Measurements from ENCODE around the gene HHEX.

The HHEX gene

DNA sequence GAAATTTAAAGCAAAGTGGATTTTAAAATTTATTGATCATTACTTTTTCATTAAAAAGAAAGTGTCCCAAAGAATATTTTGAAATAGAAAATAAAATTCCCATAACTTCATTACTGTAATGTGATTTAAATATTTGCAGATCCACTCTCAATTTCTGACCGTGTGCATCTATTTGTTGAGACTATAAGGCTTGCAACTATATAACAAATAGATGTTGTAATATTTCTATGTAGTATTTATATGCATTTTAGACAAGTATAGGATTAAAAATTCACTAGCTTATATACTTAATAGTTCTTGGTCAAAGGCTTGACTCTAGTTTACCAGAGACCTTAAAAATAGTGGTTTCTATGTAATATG, 3.8 kb downstream of the HHEX start:
- DNase-seq (ENCODE audit: low read depth): no peak

DNA sequence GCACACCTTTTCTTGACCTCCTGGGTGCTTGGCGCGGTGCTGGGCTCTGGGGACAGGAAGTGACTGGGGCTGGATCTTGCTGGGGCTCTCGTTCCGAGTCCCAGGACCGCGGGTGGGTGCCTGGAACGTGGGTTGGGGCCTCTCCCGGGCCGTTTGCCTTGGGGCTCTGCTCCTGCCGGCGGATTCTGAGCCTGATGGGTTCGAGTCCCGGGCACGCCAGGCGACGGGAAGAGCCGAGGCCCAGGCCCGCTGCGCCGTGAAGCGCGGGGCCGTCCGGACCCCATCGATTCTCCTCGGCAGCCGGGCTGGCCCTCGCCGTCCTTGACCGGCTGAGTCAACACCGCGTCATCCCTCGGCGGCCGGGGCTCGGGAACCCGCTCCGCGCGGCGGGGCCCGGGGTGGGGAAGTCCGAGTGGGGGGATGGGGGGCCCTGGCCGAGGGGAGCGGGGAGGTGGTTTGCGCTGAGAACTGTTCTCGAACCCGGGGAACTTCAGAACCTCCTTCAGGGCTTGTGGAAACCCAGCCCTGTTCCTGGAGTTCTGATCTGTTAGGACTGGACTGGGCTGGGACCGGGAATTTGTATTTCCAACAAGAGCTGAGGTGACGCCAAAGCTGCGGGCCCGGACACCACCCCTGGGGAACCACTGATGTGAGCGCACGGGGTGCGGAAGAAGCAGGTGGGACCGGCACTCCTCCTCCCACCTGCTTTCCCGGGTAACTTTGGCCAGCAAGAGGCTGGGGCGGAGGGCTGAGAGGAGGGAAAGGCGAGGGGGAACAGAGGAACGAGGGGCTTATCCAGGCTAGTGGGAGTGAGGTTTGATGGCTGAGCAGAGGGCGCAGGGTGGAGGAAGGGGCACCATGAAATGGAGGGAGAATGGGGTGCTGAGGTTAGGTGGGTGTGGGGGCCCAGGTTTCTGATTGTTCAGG, 6.2 kb downstream of the HHEX start:
- no peak for DNase-seq (ENCODE audit: low read depth)

DNA sequence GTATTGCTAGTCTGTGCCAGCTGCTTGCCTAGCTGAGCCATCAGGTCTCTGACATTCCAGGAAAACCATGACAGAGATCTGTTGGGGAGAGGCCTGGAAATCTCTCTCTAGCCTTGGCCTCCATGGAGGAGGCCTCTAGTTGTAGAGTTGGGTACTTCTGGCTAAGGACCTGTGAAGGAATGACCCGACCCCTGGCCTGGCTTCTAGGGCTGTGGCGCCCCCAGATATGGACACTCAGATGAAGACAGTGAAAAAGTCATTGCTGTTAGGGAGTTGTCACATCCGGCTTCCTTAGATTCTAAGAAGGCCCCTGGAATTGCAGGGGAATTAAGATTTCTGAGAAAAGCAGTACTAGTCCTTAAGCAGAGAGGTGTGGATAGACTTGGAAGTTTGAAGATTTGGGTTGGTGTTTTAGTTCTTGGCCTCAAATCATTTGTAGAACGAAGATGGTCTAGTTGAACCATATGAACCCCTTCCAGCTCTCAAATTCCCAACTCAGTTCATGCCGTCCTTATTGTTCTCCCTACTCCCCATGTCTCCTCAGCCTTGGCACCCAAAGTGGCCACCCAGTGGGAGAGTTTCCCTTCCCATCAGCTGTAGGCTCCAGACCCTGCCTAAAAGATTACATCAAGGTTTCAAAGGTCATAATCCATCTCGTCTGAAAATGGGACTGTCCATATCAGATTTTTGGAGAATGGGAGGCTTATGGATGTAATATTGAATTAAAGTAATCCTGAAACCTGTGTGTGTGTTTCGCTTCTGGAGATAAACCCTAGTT, 7.0 kb downstream of the HHEX start:
- DNase-seq (ENCODE audit: low read depth): no peak

DNA sequence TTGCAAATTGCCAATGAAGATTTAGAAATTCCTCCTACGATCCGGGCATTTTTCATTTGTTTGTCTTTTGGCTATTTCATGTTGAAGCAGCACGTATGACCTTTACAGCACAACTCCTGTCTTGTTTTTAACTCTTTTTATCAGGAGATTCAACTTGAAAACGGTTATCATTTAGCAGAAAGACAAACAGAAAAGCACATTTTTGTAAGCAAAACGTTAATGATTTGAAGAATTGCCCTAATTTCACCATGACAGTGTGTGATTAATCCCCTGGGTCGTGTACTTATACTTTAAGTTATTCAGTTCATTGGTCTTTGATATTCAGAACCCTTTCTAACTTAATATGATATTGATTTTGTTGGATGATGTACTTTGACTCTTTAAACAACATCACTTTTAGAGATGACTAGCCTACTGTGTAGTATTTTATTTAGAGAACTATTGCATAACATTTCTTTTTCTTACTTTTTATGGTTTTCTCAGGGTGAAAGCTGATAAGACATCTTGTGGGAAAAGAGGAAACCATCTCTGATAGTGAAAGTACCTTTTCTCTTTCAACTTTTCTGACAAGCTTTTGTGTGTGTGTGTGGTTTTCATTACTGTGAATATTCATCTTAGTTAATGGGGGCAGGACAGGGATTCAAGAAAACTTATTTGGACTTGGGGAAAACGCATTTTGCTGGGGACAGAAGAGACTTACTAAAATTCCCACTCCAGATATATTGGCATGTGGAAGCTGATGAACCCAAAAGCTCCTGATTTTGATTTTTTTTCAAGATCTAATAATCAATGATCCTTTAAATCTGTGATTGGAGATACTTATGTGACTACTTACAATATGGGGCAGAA, 8.1 kb downstream of the HHEX start:
- no peak for DNase-seq (ENCODE audit: low read depth)

DNA sequence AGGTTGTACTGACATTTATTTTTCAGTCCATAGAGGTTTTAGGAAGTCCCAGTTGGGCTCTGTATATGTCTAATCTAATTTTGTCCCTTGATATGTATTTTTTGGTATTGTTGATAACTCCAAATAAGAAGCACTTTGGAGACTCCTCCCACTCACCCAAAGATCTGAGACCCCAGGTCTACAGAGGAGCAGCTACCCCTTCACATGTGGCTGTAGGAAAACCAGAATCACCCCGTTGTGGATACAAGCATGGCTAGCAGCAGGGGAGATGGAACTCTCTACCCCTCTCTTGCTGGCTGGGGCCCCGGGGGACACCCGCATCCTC, 9.4 kb downstream of the HHEX start:
- DNase-seq (ENCODE audit: low read depth): no peak

DNA sequence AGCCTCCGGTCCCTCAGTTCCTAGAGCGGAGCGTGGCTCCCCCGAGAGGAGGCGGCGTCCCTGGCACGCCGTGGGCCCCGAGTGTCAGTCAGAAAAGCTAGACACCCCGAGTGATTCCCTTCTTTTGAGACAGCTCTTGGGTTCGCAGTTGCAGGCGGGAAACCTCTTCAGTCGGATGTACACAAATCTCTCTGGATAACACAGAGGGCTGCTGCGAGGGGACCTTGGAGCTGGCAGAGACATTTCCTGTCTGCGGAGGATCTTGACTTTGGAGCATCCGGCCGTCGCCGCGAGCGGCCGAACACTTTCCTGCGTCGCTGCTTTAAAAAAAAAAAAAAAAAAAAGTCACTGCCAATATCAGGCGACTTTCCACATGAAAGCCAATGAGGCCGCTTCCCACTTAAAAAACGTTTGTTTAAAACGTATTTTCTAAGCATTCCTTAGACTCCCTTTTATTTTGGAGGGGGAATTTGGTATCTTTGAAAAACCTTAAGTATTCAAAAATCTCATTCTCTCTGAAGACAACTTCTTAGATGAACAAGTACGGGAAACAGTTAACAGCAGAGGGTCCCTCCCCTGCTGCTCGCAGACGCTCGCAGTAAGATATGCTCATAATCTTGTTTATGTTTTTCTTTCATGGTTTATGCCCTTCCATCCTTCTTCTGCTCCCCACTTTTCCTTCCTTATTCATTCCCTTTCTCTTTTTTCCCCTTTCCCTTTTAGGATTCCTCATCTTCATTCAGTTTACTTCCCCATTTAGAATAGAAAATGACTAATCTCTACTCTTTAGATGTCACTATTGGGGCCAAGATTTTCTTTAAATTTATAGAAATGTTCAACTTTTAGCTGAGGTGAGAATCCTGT, 10.0 kb downstream of the HHEX start:
- no peak for DNase-seq (ENCODE audit: low read depth)

DNA sequence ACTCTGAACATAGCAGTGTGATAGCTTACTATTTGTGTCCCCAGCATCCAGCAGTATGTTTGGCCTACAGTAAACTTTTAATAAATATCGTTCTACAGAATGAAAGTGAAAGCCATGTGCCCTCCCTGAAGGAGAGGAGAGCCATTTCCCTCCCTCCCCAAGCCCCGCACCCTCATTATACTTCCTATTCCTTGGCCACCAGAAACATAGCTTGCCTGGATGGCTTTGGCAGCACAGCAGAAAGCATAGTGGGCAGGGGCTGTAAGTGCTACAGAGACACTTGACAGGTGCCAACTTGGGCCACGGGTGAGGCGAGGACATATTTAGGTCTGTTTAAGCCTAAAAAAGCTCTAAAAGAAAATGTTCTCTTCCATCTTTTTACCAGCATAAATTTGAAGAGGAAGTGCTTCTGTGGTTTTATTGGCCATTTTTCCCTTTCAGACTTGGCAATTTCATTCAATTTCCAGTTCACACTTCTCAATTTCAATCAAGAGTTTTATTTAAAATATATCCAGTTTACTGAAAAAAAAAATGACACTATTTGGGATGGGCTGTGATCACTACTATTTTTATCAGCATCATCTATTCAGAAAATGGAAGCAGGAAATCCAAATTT, 12.7 kb downstream of the HHEX start:
- no peak for DNase-seq (ENCODE audit: low read depth)

DNA sequence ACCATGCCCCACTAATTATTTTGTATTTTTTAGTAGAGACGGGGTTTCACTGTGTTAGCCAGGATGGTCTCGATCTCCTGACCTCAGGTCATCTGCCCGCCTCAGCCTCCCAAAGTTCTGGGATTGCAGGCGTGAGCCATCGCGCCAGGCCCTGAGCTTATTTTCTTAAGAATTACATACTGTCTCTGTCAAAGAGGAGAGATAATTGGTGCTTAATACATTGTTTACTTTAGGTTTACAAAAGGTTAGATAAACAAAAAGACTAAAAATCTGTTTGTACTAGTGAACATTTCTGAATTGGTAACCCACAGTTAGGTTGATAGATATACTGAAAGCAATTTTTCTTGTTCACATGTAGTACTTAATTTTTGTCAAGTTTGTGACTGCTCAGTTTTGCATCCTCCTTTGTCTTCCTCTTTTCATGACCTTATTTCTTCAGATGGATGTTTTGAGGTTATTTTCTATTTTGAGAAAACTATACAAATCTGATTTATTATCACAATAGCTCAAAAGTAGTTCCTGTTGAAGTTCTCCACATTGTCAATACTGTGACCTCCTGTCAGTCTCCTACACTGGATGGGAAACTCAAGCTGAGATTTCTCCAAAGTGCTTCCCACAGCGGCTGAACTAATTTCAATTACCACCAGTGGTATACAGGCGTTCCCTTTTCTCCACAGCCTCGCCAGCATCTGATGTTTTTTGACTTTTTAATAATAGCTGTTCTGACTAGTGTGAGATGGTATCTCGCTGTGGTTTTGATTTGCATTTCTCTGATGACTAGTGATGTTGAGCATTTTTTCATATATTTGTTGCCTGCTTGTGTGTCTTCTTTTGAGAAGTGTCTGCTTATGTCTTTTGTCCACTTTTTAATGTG, 22.5 kb downstream of the HHEX start:
- DNase-seq (ENCODE audit: low read depth): no peak

DNA sequence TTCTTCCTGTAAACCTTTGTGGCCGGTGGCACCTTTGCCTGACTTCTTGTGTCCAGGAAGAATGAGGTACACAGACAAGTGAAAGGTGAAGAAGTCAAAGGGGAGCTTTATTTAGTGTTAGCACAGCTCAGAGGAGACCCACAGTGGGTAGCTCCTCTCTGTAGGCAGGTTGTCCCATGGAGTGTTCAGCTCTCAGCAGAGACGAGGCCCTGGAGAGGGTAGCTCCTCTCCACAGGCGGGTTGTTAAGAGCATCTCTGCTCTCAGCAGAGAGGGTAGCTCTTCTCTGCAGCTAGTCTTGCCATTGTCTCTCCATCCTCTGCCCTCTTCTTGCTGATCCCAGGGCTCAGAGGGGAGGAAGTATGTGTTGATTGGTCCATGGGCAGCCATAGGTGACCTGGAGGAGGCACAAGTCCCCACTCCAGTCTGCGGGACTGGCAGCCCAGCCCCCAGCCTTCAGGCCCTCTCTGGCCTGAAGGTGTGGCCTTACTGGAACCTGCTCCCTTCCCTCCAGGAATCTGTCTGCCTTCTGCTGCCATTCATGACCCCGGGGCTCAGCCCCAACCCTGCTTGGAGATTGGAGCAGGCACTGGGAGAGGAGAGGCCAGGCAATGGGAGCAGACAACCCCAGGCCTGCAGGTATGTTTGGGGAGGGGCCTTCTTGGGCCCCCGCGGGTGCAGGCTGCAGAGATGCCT, 24.5 kb downstream of the HHEX start:
- DNase-seq (ENCODE audit: low read depth): no peak

DNA sequence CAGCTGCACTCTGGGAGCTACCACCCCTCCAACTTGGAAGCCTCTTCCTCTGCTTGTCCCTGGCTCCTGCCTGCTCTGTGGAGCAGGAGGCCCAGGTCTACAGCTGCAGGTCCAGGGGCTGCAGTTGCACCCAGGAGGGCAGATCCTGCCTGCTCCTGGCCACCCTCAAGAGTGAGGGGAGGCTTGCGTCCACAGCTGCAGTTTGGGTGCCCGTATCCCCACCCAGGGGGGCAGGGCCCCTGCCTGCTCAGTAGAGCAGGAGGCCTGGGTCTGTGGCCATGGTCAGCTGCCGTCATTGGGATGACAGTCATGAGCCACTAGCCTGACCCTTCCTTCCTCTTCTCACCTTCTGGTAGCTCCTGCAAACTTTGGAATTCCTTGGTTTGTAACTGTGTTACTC, 25.1 kb downstream of the HHEX start:
- no peak for DNase-seq (ENCODE audit: low read depth)

DNA sequence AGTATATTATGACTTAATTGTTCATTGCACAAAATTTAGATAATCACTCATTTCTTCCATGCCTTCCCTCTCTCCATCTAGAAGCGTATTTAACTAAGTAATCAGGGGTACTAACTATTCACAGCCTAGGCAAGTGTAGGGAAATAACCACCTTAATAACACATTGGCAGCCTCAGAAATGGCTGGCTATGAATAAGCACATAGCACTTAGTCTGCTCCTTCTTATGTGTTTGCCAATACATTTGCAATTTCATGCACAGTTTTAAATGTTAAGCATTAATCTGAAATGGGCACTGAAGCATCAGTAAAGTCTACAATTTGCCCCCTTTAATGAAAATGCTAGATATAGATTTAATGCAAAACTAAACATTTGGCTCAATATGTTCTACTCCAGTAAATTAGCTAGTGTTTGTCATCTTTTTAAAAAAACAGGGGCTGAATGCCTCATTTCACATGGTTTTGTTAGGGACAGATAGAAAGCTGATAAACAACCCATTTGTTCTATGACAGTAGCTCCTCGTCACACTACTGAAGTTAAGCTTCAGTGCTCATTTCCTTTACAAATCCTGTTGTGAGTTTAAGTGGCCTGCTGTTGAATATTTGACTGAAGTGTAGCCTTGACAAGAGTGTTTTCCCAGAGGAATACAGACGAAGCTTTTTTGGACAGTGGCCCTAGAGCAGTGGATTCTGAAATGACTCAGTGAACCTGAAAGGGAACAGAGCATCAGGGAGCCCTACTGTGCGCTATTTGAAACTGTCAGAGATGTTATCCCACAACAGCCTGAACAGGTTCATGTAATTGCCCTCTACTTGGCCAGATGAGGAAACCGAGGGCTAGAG, 30.5 kb downstream of the HHEX start:
- no peak for DNase-seq (ENCODE audit: low read depth)

DNA sequence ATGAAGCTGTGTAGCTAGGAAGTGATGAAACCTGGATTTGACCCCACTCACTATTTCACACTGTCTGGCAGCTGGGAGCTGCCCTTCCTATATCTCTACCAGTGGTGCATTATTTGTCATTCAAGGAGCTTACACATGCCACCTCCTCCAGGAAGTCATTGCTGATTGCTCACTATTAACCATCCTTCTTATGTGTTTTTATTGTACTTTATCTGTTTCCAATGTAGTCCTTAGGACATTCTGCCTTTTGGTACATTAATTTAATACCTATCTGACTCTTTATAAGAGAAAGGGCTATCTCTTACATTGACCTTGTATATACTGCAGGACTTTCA, 31.0 kb downstream of the HHEX start:
- no peak for DNase-seq (ENCODE audit: low read depth)

DNA sequence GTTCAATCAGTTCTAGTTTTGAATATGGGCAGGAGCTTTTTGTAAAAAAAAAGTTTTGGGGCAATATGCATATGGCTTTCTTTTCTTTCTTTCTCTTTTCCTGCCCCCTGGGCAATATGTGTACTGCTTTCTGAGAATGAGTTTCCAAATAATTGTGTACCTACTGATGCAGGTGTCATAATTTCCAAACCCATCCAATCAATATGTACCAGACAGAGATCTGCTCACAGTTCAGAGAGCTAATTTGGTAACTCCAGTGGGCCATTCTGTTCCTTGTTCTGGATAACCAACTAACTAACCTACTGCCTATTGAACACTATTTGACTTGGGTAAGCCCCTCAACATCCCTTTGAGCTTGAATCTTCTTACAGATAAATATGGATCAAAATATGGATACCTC, 32.6 kb downstream of the HHEX start:
- DNase-seq (ENCODE audit: low read depth): no peak

DNA sequence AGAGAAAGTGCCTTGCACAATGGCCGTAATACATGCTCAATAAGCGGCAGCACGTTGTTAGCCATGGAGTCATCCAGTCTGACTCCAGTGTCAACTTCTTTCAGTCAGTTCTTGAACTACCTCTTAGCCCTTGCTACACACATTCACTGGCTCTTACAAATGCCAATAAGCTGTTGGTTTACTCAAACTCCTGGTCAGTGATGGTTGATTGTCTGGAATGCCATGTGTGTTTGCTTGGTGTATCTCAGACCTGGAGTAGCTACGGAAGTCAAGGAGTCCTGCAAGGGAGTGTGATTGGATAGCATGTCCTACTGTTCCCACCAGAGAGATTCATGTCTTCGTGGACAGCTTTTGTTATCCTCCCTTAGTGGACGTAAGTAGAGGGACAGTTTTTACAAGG, 37.4 kb downstream of the HHEX start:
- no peak for DNase-seq (ENCODE audit: low read depth)

DNA sequence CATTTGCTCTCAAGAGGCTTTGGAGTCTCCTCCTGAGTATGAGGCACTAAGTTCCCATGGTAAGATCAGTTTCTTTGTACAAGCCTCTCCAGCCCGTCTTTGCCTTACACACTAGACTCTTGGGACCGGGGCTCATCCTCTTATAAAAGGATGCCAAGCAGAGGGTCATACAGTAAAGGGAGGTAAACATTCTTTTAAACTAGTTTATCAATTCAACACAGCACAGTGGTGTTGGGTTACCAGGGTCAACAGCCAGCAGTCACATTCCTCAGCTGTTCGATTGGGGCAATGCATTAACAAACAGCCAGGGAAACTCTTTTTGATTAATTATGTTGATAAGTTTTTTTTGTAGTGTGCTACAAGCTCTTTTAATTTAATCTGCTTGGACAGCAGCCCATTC, 37.8 kb downstream of the HHEX start:
- no peak for DNase-seq (ENCODE audit: low read depth)

DNA sequence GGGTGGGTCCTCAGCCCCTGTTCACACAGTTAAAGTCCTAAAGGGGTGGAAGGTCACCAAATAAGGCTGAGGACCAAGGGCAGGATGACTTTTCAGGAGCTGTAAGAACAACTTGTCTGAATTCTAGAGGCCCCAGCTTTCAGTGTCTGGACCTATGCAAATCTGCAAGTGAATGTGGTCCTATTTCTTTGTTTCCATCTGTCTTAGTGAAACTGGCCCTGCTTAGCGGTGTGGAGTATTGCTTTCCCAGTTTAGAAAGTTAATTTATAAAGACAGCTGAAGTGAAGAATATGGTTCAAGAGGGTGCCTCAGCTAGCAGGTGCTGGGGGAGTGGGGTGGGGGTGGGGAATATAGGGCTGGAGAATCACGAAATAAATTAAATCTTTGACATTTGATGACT, 40.1 kb downstream of the HHEX start:
- DNase-seq (ENCODE audit: low read depth): no peak

DNA sequence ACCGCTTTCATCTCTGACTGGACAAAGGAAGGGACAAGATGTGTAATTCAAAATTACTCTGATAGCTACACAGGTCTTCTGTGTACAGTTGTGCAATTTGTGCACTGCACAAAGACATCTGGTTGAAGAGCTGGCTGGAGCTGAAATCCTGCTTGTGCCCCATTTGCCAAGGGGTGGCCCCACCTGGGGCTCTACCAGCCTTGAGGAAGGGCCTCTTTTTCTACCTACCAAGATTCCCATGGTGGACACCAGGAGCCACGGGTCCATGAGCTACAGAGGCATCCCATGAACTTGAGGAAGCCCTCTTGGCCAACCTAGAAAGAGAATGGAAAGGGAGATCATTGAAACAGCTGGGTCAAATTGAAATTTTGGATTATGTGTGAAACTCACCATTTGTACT, 43.2 kb downstream of the HHEX start:
- DNase-seq (ENCODE audit: low read depth): no peak

DNA sequence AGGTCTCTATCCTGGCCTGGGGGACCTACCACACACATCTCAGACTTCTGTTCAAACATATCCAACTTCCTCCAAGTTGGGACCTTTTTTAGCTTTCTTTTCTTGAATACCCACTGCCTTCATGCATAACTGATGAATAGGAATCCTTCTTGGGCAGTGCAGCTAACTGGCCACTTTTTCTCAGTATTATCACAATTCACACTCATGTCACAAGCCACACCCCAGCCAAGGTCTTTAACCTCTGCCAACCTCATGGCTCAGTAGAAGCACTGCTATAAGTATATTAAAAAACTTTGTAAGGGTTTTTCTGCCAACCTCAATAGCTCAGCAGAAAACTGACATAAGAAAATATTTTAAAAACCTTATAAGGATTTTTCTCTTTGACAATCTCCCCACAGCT, 44.5 kb downstream of the HHEX start:
- DNase-seq (ENCODE audit: low read depth): no peak

DNA sequence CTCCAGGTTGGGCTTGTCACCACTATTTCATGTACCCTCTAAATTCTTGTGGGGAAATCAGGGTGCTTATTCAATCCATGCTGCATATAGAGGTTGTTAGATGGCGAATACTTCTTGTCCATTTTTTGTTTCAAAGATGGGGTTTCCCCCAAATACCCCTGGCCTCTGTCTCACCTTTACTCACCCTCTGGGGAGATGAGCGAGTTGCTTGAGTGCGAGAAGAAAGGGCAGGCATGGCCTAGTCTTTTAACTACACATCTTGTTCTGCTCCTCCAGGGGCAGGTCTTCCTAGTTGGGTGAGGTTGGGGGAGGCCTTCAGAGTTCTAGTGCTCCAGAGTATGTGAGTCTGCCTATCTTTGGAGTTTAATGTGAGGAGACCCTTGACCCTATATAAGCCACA, 46.2 kb downstream of the HHEX start:
- no peak for DNase-seq (ENCODE audit: low read depth)
